BLaER1 (cell line): Measurements from ENCODE around the gene HOXC13.

Experiments
- H3K27ac ChIP-seq: shearing (Covaris generic); formaldehyde crosslinking; 2 replicates; pipeline ENCODE4 v1.8.1; 2022
- H3K27me3 ChIP-seq: shearing (Covaris generic); formaldehyde crosslinking; 2 replicates; pipeline ENCODE4 v1.8.1; 2022
- H3K36me3 ChIP-seq: shearing (Covaris generic); formaldehyde crosslinking; 2 replicates; pipeline ENCODE4 v1.8.1; 2022
- H3K4me1 ChIP-seq: shearing (Covaris generic); formaldehyde crosslinking; 2 replicates; pipeline ENCODE4 v1.8.1; 2022
- H3K4me2 ChIP-seq: shearing (Covaris generic); formaldehyde crosslinking; 2 replicates; pipeline ENCODE4 v1.8.1; 2022
- H3K4me3 ChIP-seq: shearing (Covaris generic); formaldehyde crosslinking; 2 replicates; pipeline ENCODE4 v1.8.1; 2022
- H3K9ac ChIP-seq: shearing (Covaris generic); formaldehyde crosslinking; 2 replicates; pipeline ENCODE4 v1.8.1; 2022
- H3K9me3 ChIP-seq: shearing (Covaris generic); formaldehyde crosslinking; 2 replicates; pipeline ENCODE4 v1.8.1; 2022
- H4K20me1 ChIP-seq: shearing (Covaris generic); formaldehyde crosslinking; 2 replicates; pipeline ENCODE4 v1.8.1; 2022
- Cebpa-rat ChIP-seq: shearing (Covaris generic); IDR thresholded peaks from 2 replicates; pipeline ENCODE4 v1.8.1; 2022

The HOXC13 gene

DNA sequence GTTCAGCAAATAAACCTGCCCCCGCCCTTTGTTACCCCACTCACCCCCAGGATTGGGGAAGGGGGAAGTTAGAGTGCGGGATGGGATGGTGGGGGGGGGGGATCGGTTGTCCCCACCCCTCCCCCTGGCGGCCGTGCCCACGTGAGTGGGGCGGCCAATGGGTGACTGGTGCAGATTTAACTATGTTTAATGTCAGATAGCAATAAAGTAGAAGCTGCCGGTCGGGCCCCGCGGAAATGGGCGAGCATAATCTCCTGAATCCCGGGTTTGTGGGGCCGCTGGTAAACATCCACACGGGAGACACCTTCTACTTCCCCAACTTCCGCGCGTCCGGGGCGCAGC lies 16.0 kb downstream of the HOXC13 start, which contains the start of gene HOXC12:
Gene HOXC12 (plus strand): TSS at position 210 of the 342 bp plus-strand sequence. CDS start 27 bp downstream, at position 237.
- no peak within 1 kb of the TSS for H3K27ac ChIP-seq
- no peak within 1 kb of the TSS for H3K4me2 ChIP-seq
- no peak for TF ChIP-seq Cebpa-rat
- 0 out of 2 replicates have a peak within 1 kb of the TSS, but pooled peaks have one; percentile 14 for H3K4me3 ChIP-seq
- peaks cover 9% of the 10 kb centered on the region; the same call in 1 of the 2 replicates for H3K4me1 ChIP-seq
- no peak within 1 kb of the TSS for H3K9ac ChIP-seq
- peaks cover 100% of the 10 kb centered on the region for H3K27me3 ChIP-seq
- no peaks in the 10 kb centered on the region for H3K36me3 ChIP-seq
- peaks cover 27% of the 10 kb centered on the region for H3K9me3 ChIP-seq
- peaks cover 100% of the 10 kb centered on the region for H4K20me1 ChIP-seq

DNA sequence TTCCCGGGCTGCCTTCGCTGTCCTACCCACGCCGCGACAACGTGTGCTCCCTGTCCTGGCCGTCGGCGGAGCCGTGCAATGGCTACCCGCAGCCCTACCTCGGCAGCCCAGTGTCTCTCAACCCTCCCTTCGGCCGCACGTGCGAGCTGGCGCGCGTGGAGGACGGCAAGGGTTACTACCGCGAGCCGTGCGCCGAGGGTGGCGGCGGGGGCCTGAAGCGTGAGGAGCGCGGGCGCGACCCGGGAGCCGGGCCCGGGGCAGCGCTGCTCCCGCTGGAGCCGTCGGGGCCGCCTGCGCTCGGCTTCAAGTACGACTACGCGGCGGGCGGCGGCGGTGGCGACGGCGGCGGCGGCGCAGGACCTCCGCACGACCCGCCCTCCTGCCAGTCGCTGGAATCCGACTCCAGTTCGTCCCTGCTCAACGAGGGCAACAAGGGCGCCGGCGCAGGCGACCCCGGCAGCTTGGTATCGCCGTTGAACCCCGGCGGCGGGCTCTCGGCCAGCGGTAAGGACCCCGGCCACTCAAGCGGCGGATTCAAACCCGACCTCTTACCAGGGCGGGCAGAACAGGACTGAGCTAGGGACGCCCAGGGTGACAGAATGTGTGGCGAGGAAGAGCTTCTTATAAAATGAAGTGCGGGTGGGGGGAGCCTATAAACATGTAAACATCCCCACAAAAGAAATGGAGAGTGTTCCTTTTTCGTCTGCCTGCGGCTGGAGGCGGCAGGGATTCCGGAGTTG lies 16.6 kb downstream of the HOXC13 start:
- no peak overlapping the region for H3K9ac ChIP-seq
- no peak overlapping the region for H3K4me2 ChIP-seq
- no peak overlapping the region for H3K27ac ChIP-seq
- H3K4me3 ChIP-seq: 0 out of 2 replicates have a peak overlapping the region, but pooled peaks have one; percentile 14
- peaks cover 9% of the 10 kb centered on the region; the same call in 1 of the 2 replicates for H3K4me1 ChIP-seq
- H3K9me3 ChIP-seq: peaks cover 27% of the 10 kb centered on the region
- H3K27me3 ChIP-seq: peaks cover 100% of the 10 kb centered on the region
- no peak for TF ChIP-seq Cebpa-rat
- H4K20me1 ChIP-seq: peaks cover 100% of the 10 kb centered on the region
- H3K36me3 ChIP-seq: no peaks in the 10 kb centered on the region

DNA sequence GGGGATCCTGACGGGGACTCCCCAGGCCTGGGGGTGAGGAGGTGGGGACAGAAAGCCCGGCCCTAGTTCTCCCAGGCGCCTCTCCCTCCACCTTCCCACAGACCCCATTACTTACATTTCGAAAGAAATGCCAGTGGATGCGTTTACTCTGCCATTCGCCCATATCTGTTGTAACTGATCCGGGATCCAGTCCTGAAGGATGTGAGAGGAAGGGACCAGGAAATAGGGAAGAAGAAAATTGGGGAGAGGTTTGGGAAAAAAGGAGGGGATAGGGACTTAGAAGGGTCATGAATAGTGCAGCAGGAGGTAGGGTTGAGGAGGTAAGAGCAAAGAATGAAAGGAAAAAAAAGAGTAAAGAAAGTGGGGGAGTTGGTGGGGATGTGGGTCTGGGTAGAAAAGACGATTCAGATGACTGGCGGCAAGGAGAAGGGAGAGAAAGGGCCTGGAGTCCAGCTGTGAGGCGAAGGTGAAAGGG lies 17.2 kb downstream of the HOXC13 start:
- peaks cover 28% of the 10 kb centered on the region for H3K9me3 ChIP-seq
- peaks cover 100% of the 10 kb centered on the region for H3K27me3 ChIP-seq
- H3K4me1 ChIP-seq: peaks cover 9% of the 10 kb centered on the region; the same call in 1 of the 2 replicates
- TF ChIP-seq Cebpa-rat: no peak
- no peak overlapping the region for H3K4me3 ChIP-seq
- no peak overlapping the region for H3K4me2 ChIP-seq
- H4K20me1 ChIP-seq: peaks cover 99% of the 10 kb centered on the region
- H3K9ac ChIP-seq: no peak overlapping the region
- H3K27ac ChIP-seq: no peak overlapping the region
- no peaks in the 10 kb centered on the region for H3K36me3 ChIP-seq

DNA sequence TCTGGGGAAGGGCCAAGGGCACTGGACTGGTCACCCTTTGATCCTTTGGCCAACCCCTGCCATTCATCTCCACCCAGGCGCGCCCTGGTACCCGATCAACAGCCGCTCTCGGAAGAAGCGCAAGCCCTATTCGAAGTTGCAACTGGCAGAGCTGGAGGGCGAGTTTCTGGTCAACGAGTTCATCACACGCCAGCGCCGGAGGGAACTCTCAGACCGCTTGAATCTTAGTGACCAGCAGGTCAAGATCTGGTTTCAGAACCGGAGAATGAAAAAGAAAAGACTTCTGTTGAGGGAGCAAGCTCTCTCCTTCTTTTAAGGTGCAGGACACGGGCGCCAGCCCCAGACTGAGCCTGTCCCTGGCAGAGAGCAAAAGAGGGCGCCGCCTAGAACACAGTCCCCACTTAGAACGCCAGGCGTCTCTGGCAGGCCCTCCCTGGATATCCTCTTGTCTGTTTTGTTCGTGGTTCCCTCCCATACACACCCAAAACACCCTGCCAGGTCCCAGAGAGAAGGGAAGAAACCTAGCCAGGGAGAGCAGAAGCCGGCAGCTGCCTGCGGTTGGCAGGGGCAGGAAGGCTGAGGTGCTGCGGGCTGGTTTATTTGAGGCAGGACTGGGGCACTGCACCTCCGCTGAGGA lies 17.7 kb downstream of the HOXC13 start:
- no peaks in the 10 kb centered on the region for H3K36me3 ChIP-seq
- TF ChIP-seq Cebpa-rat: no peak
- H4K20me1 ChIP-seq: peaks cover 99% of the 10 kb centered on the region
- no peak overlapping the region for H3K4me3 ChIP-seq
- peaks cover 9% of the 10 kb centered on the region; the same call in 1 of the 2 replicates for H3K4me1 ChIP-seq
- H3K4me2 ChIP-seq: no peak overlapping the region
- H3K27ac ChIP-seq: no peak overlapping the region
- peaks cover 100% of the 10 kb centered on the region for H3K27me3 ChIP-seq
- no peak overlapping the region for H3K9ac ChIP-seq
- peaks cover 33% of the 10 kb centered on the region for H3K9me3 ChIP-seq

DNA sequence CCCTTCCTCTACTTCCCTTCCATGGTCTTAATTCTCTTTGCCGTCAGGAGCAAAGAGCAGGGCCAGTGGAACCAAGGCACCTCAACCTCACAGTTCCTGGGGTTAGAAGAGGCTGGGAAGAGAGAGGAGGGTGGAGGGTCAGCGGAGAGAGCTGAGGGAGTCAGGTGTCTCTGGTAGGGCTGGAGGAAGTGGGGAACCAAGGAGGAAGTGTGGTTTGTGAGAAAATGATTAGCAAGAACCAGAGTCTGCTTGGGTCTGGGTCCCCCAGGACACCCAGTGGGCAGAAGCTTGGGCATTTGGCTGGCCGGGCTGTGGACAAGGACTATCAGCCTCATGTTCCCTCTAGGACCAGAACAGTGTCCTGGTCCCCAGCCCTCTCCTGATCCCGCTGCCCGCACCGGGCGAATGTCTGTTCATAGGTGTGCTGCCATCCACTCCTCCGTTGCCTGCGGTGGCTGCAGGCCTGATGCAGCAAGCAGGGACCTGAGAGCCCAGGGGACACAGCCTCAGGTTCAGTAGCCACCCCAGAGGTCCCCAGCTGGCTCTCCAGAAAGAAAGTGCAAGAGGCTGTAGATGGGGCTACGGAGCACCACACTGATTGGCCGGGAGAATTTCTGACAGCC lies 18.4 kb downstream of the HOXC13 start:
- no peak overlapping the region for H3K4me3 ChIP-seq
- no peak overlapping the region for H3K4me2 ChIP-seq
- no peak overlapping the region for H3K27ac ChIP-seq
- peaks cover 9% of the 10 kb centered on the region; the same call in 1 of the 2 replicates for H3K4me1 ChIP-seq
- peaks cover 99% of the 10 kb centered on the region for H4K20me1 ChIP-seq
- no peak overlapping the region for H3K9ac ChIP-seq
- TF ChIP-seq Cebpa-rat: no peak
- H3K36me3 ChIP-seq: no peaks in the 10 kb centered on the region
- peaks cover 100% of the 10 kb centered on the region for H3K27me3 ChIP-seq
- H3K9me3 ChIP-seq: peaks cover 37% of the 10 kb centered on the region

DNA sequence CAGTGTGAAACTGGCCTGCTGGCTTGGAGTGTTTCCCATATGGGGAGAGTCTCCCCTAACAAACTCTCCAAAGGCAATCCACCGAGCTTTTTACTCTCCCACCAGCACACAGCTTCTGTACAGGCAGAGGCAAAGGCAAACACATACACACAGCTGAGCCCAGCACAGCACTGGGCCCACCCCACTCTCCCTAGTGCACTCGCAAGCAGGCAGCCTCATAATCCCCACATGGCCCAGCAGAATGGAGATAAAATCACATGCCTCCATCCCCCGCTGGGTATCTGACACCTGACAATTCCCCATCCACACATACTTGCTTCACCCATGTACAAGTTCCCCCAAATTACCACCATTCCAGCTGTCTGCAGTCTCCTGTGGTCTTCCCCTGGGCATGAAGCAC lies 19.5 kb downstream of the HOXC13 start:
- Histone ChIP-seq H3K4me3 (no peak overlapping the region), H3K4me1 (peaks cover 9% of the 10 kb centered on the region; the same call in 1 of the 2 replicates), H3K27me3 (peaks cover 100% of the 10 kb centered on the region), H4K20me1 (peaks cover 98% of the 10 kb centered on the region), H3K9me3 (peaks cover 37% of the 10 kb centered on the region), H3K27ac (no peak overlapping the region), H3K9ac (no peak overlapping the region), H3K4me2 (no peak overlapping the region), H3K36me3 (no peaks in the 10 kb centered on the region)
- no peak for TF ChIP-seq Cebpa-rat

DNA sequence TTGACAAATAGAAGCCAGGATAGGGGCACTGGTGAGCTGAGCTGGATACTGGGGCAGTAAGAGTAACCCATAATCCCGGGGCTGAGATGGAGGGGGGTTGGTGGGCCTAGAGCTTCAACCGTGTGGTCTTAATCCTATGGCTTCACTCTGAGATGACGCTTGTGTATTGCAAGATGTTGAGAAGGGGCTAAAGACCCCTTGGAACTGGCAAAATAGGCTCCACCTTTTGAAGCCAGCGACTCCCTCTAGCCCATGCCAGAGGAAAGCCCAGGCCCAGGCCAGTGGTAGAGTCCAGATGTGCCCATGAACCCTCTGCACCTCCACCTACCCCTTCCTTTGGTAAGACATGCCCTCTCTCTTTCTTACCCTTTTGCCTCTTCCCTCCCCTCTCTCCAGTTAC lies 20.7 kb downstream of the HOXC13 start:
- peaks cover 100% of the 10 kb centered on the region for H3K27me3 ChIP-seq
- peaks cover 9% of the 10 kb centered on the region; the same call in 1 of the 2 replicates for H3K4me1 ChIP-seq
- H3K4me2 ChIP-seq: no peak overlapping the region
- no peak overlapping the region for H3K4me3 ChIP-seq
- H3K36me3 ChIP-seq: no peaks in the 10 kb centered on the region
- TF ChIP-seq Cebpa-rat: no peak
- no peak overlapping the region for H3K27ac ChIP-seq
- peaks cover 44% of the 10 kb centered on the region for H3K9me3 ChIP-seq
- peaks cover 98% of the 10 kb centered on the region for H4K20me1 ChIP-seq
- H3K9ac ChIP-seq: no peak overlapping the region

DNA sequence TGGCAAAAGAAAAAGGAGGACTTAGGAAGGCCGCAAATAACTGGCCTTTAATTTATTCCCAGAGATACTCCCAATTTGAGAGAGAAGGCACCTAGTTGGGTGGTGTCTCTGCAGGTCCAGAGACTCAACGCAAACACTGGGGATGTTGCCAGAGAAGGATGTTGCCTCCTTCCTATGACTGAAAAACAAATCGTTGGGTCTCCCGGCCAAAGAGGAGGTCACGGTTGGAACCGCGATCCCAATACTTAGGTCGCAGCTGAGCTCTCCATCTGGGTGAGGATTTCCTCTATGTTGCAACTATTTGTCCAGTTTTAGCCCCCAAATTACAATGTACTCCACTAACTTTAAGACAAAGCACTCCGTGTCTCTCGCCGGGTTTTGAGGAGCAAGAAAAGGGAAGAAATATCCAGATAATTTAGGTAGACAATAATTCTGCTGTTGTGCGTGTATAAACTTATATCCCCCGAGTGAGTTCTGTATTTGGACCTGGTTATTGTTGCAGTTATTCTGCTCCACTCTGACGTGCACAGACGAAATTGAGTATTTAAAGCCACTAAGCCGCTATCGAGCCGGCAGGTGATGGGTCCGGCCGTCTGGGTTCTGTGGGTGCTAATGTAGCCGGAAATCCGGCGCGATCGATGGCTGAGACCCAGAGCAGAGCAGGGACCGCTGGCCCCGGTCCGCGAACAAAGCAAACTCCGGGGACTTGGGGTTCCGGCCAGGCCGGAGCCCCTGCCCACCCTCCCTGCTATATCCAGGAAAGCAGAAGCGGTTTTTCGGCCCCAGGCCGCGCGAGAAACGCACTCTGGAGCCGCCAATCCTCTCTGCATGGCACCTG lies 21.8 kb downstream of the HOXC13 start:
- Histone ChIP-seq H3K27me3 (peaks cover 100% of the 10 kb centered on the region), H3K9me3 (peaks cover 34% of the 10 kb centered on the region), H3K4me3 (no peak overlapping the region), H4K20me1 (peaks cover 98% of the 10 kb centered on the region), H3K9ac (no peak overlapping the region), H3K27ac (no peak overlapping the region), H3K4me2 (no peak overlapping the region), H3K36me3 (no peaks in the 10 kb centered on the region), H3K4me1 (peaks cover 9% of the 10 kb centered on the region; the same call in 1 of the 2 replicates)
- no peak for TF ChIP-seq Cebpa-rat
